Lung (tissue), 16 donors: ENCODE data around the gene CHST1. TPM values are rescaled to one million over a fixed set of nuclear protein-coding genes. Genes with fewer than 3 reads are reported as not detected.

Experiments
- ATAC-seq: fragments of 200-7000 bp; cut with Tn5 transposase; one replicate; pipeline ENCODE4 v1.9.1; 2020; ENCODE audit warnings: moderate number of reproducible peaks; ENCODE audit not compliant: insufficient read depth, low FRiP score
- DNase-seq, 3 donors: peaks; one replicate each; pipeline ENCODE4 v3.0.0-alpha.2; 2013 to 2017
- H3K27ac ChIP-seq, 2 donors: one replicate each; pipeline ENCODE4 v1.5.1; 2013; ENCODE audit warnings: mild to moderate bottlenecking in 2 of 2, moderate library complexity in 2 of 2, control low read depth in 1 of 2, inconsistent platforms in 1 of 2, low read depth in 1 of 2, low read length in 1 of 2
- H3K27me3 ChIP-seq, 3 donors: one replicate each; pipeline ENCODE4 v1.5.1; 2013; ENCODE audit warnings: low read length in 2 of 3; ENCODE audit not compliant: control insufficient read depth in 3 of 3, insufficient read depth in 3 of 3
- H3K36me3 ChIP-seq, 4 donors: one replicate each; pipeline ENCODE4 v1.5.1; 2013; ENCODE audit warnings: low read length in 4 of 4, mild to moderate bottlenecking in 1 of 4, moderate library complexity in 1 of 4; ENCODE audit not compliant: control insufficient read depth in 4 of 4, insufficient read depth in 4 of 4
- H3K4me1 ChIP-seq, 5 donors: one replicate each; pipeline ENCODE4 v1.5.1; 2013; ENCODE audit warnings: low read length in 5 of 5, mild to moderate bottlenecking in 2 of 5, moderate library complexity in 1 of 5; ENCODE audit not compliant: control insufficient read depth in 5 of 5, insufficient read depth in 5 of 5
- H3K4me3 ChIP-seq: one replicate; pipeline ENCODE4 v1.5.1; 2013; ENCODE audit warnings: mild to moderate bottlenecking, control low read depth, moderate library complexity
- H3K9ac ChIP-seq, 2 donors: one replicate each; pipeline ENCODE4 v1.5.1; 2013; ENCODE audit warnings: low read length in 2 of 2, control low read depth in 1 of 2; ENCODE audit not compliant: insufficient read depth in 1 of 2
- H3K9me3 ChIP-seq, 4 donors: one replicate each; pipeline ENCODE4 v1.5.1; 2013; ENCODE audit warnings: low read length in 3 of 4, mild to moderate bottlenecking in 1 of 4, moderate library complexity in 1 of 4; ENCODE audit not compliant: control insufficient read depth in 4 of 4, insufficient read depth in 3 of 4
- WGBS, 2 donors: extraction: QIAGEN DNeasy Blood & Tissue Kit; methylation state at CpG; one replicate each; pipeline ENCODE4 v1.1.7; 2013; 5-methylcytosine and 5-hydroxymethylcytosine counted together
- long read RNA-seq, 5 donors: transcript quantifications; one replicate each; lab custom pipeline, GENCODE V29; 2026
- polyA plus RNA-seq, 2 donors: library from polyadenylated mRNA; stranded (reverse); fragments of 200-250 nt; gene quantifications; one replicate each; pipeline ENCODE4 v1.2.1, GENCODE V29; 2013
- total RNA-seq, 2 donors: library from RNA; depleted of rRNA in 1 of 2; stranded (reverse); fragments of >200 nt in 1 of 2; gene quantifications; one replicate each; pipeline ENCODE4 v1.2.1, GENCODE V29; 2014 to 2021
- TF ChIP-seq, protein P1 (sequence below): IDR thresholded peaks from 2 replicates; pipeline ENCODE4 v1.5.1; 2012; ENCODE audit warnings: mild to moderate bottlenecking; ENCODE audit errors: control extremely low read depth, extremely low read depth
- donor health status: control.
- donor health status: control.
- donor health status: Bipolar disorder and iron deficiency.
- donor health status: healthy.
- donor health status: DM: yes; HTN: yes; CAD: no.

The CHST1 gene, protein sequence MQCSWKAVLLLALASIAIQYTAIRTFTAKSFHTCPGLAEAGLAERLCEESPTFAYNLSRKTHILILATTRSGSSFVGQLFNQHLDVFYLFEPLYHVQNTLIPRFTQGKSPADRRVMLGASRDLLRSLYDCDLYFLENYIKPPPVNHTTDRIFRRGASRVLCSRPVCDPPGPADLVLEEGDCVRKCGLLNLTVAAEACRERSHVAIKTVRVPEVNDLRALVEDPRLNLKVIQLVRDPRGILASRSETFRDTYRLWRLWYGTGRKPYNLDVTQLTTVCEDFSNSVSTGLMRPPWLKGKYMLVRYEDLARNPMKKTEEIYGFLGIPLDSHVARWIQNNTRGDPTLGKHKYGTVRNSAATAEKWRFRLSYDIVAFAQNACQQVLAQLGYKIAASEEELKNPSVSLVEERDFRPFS
- 1 to 10 TPM; 1.8 to 2.4 TPM for total RNA-seq
- 1 to 10 TPM; 1.7 to 2.0 TPM for polyA plus RNA-seq
- long read RNA-seq, donor 1, partial matches to known transcripts: 0 of 1 reads
- long read RNA-seq, donor 1, other reads (novel, unspliced or antisense): 0 of 1 reads
- long read RNA-seq, donor 2, partial matches to known transcripts: 0 of 2 reads
- long read RNA-seq, donor 2, other reads (novel, unspliced or antisense): 0 of 2 reads
- long read RNA-seq, donor 3, partial matches to known transcripts: 0 of 1 reads
- long read RNA-seq, donor 3, other reads (novel, unspliced or antisense): 0 of 1 reads
- long read RNA-seq, donor 4: 0 reads
- long read RNA-seq, donor 5, partial matches to known transcripts: 0 of 1 reads
- long read RNA-seq, donor 5, other reads (novel, unspliced or antisense): 0 of 1 reads

DNA sequence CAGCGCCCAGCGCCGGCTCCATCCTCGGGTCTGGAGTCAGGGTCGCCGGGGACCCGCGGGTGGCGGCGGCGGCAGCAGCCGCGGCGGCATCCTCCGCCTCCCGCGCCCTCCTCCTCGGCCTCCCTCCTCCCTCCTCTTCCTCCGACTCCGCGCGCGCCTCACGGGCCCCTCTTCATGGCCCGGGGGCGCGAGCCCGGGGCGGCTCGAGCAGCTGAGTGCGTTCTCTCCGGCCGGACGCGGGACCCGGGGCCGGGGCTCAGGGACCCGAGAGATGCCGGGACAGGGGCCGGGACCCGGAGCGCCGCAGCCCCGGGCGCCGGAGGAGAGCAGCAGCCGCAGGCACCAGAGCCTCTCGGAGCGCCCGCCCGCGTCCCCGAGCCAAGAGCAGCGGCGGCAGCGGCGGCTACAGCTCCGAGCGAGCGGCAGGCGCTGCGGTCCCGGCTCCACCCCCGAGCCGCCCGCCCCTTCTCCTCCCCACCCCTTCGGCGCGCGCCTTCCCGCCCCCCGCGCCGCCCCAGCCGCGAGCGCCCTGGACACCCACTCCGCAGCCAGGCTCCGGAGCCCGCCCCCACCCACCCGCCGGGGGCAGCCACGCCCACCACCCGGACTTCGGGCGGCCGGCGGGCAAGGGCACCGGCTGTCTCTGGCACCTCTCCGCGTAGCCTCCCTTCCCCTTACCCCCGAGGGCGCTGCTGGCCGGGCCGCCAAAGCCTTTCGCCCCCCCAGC lies at the start of gene CHST1:
TSS of gene CHST1 (minus strand) at position 417 of the 727 bp plus-strand sequence. CDS start 14,699 bp downstream, outside the sequence.
- 0 to 1% methylated on average over 38 to 96 of the region's 96 CpGs for WGBS, 2 donors
- Histone ChIP-seq H3K27ac (peak within 1 kb of the TSS in 1 of 2 donors; percentile 32), H3K27me3 (peaks cover 0 to 35% (median 26%) of the 10 kb centered on the region in 3 donors), H3K4me1 (peaks cover 0 to 42% (median 9%) of the 10 kb centered on the region in 5 donors), H3K36me3 (no peaks in the 10 kb centered on the region), H3K4me3 (peak within 1 kb of the TSS; percentile 64), H3K9me3 (no peaks in the 10 kb centered on the region), H3K9ac (no peak within 1 kb of the TSS)
- peak; percentile 53 for ATAC-seq
- DNase-seq: peak; percentile 49 to 64 (median 60)
- TF ChIP-seq, protein P1, sequence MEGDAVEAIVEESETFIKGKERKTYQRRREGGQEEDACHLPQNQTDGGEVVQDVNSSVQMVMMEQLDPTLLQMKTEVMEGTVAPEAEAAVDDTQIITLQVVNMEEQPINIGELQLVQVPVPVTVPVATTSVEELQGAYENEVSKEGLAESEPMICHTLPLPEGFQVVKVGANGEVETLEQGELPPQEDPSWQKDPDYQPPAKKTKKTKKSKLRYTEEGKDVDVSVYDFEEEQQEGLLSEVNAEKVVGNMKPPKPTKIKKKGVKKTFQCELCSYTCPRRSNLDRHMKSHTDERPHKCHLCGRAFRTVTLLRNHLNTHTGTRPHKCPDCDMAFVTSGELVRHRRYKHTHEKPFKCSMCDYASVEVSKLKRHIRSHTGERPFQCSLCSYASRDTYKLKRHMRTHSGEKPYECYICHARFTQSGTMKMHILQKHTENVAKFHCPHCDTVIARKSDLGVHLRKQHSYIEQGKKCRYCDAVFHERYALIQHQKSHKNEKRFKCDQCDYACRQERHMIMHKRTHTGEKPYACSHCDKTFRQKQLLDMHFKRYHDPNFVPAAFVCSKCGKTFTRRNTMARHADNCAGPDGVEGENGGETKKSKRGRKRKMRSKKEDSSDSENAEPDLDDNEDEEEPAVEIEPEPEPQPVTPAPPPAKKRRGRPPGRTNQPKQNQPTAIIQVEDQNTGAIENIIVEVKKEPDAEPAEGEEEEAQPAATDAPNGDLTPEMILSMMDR: no peak

DNA sequence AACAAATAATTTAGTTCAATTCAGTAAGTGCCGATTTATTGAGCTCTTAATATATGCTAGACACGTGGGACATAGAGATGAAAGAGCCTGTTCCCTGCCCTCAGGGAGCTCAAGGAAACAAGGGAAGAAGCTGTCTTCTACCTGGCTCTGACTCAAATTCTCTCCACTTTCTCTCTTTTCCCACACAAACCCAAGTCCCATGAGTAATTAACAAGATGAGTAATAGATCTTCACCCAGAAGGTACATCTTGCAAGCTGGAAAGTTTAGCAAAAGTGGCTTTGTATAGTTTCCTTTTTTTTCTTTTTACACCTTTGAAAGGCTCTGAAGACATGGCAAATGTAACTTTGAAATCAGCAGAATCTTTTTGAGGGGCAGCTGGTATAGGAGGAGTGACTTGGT lies 48.2 kb upstream of the CHST1 start:
- no peak for DNase-seq
- no peak overlapping the region for H3K4me3 ChIP-seq
- TF ChIP-seq, protein P1: no peak
- H3K27me3 ChIP-seq: peaks cover 0 to 15% (median 4%) of the 10 kb centered on the region in 3 donors
- WGBS, 2 donors: 89 to 91% methylated on average over 2 of the region's 2 CpGs
- H3K9ac ChIP-seq: no peak overlapping the region
- no peaks in the 10 kb centered on the region for H3K36me3 ChIP-seq
- ATAC-seq: no peak
- no peaks in the 10 kb centered on the region for H3K4me1 ChIP-seq
- H3K27ac ChIP-seq: no peak overlapping the region
- H3K9me3 ChIP-seq: no peaks in the 10 kb centered on the region

DNA sequence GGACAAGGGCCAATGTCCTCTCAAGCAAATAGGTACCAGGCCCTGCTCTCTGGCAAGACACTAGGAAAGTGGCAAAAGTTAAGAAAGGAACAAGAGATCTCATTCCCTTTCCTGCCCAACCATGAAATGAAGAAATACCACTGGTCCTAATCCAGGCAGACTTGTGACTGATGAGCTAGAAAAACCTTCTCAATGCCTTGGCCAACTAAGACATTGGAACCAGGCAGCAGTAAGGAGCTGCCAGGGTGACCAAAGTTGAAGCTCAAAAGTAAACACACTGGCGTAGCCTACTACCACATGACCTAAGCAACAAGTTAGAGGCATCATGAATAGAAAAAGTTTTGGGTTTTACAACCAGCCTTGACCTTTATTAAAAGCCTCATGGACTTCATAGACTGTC lies 45.1 kb upstream of the CHST1 start:
- Histone ChIP-seq H3K36me3 (no peaks in the 10 kb centered on the region), H3K9ac (no peak overlapping the region), H3K4me1 (no peaks in the 10 kb centered on the region), H3K9me3 (no peaks in the 10 kb centered on the region), H3K27me3 (peaks cover 0 to 22% (median 4%) of the 10 kb centered on the region in 3 donors), H3K4me3 (no peak overlapping the region), H3K27ac (no peak overlapping the region)
- peak in 1 of 3 donors; percentile 3 for DNase-seq
- ATAC-seq: no peak
- 76 to 83% methylated on average over 1 of the region's 1 CpG for WGBS, 2 donors
- TF ChIP-seq, protein P1: no peak
